Measurements from ENCODE around the gene DACT1. TPM values are rescaled to one million over a fixed set of nuclear protein-coding genes. Genes with fewer than 3 reads are reported as not detected.

The DACT1 gene
- total and polyA plus RNA-seq, 2 donors (not counting 1 experiment from before 2014, with no cell fraction given), result 10.2 to 10.6 TPM

GRCh38 chr14:58690801-58691516 lies 53.2 kb downstream of the DACT1 start:
- Histone ChIP-seq H3K9ac (ENCODE audit: insufficient read depth, low read length) (no peak overlapping the region), H3K79me2 (ENCODE audit: control insufficient read depth, insufficient read depth, low read length) (no peaks in the 10 kb centered on the region), H4K20me1 (ENCODE audit: control insufficient read depth, extremely low read depth, insufficient read depth, low read length) (no peaks in the 10 kb centered on the region), H3K36me3 (ENCODE audit: control insufficient read depth, insufficient read depth, low read length) (no peaks in the 10 kb centered on the region), H3K9me3 (ENCODE audit: control insufficient read depth, insufficient read depth, low read depth, low read length) (no peaks in the 10 kb centered on the region), H3K4me1 (ENCODE audit: control insufficient read depth, extremely low read depth, insufficient read depth, low read length) (no peaks in the 10 kb centered on the region), H3K4me3 (replicated peaks in 1 of 4; ENCODE audit: control extremely low read depth in 1 of 4, insufficient read depth in 1 of 4, low read depth in 3 of 4, low read length in 4 of 4) (no peak overlapping the region), H2AFZ (ENCODE audit: low read length) (no peak overlapping the region), H3K4me2 (ENCODE audit: extremely low read depth, insufficient read depth, low read length) (no peak overlapping the region), H3K27ac (ENCODE audit: insufficient read depth, low read length) (no peak overlapping the region), H3K27me3 (ENCODE audit: control insufficient read depth, insufficient read depth, low read length) (no peaks in the 10 kb centered on the region)
- TF ChIP-seq CTCF (conservative IDR thresholded peaks at IDR 0.05 in 1 of 2, IDR thresholded peaks at IDR 0.05 in 1 of 2; ENCODE audit: low read depth in 1 of 2, low read length in 2 of 2) (no peak), EZH2 (IDR thresholded peaks at IDR 0.05; ENCODE audit: low read length, missing control alignments) (no peak)
- DNase-seq (ENCODE audit: low read depth in 2 of 2), result no peak

- H3K4me1 ChIP-seq (ENCODE audit: control insufficient read depth, extremely low read depth, insufficient read depth, low read length), result no peaks in the 10 kb centered on the region
- H3K9ac ChIP-seq (ENCODE audit: insufficient read depth, low read length), result no peak overlapping the region
- H3K27me3 ChIP-seq (ENCODE audit: control insufficient read depth, insufficient read depth, low read length), result no peaks in the 10 kb centered on the region
- no peak for DNase-seq (ENCODE audit: low read depth in 2 of 2)
- no peaks in the 10 kb centered on the region for H3K79me2 ChIP-seq (ENCODE audit: control insufficient read depth, insufficient read depth, low read length)
- H2AFZ ChIP-seq (ENCODE audit: low read length), result no peak overlapping the region
- no peak overlapping the region for H3K27ac ChIP-seq (ENCODE audit: insufficient read depth, low read length)
- H4K20me1 ChIP-seq (ENCODE audit: control insufficient read depth, extremely low read depth, insufficient read depth, low read length), result no peaks in the 10 kb centered on the region
- H3K4me3 ChIP-seq (replicated peaks in 1 of 4; ENCODE audit: control extremely low read depth in 1 of 4, insufficient read depth in 1 of 4, low read depth in 3 of 4, low read length in 4 of 4), result no peak overlapping the region
- no peaks in the 10 kb centered on the region for H3K9me3 ChIP-seq (ENCODE audit: control insufficient read depth, insufficient read depth, low read depth, low read length)
- TF ChIP-seq CTCF (conservative IDR thresholded peaks at IDR 0.05 in 1 of 2, IDR thresholded peaks at IDR 0.05 in 1 of 2; ENCODE audit: low read depth in 1 of 2, low read length in 2 of 2) (no peak), EZH2 (IDR thresholded peaks at IDR 0.05; ENCODE audit: low read length, missing control alignments) (no peak)
- H3K36me3 ChIP-seq (ENCODE audit: control insufficient read depth, insufficient read depth, low read length), result no peaks in the 10 kb centered on the region
- H3K4me2 ChIP-seq (ENCODE audit: extremely low read depth, insufficient read depth, low read length), result no peak overlapping the region
Observed at GRCh38 chr14:58693048-58693447, 55.3 kb downstream of the DACT1 start.

GRCh38 chr14:58695514-58695913 lies 57.8 kb downstream of the DACT1 start:
- H3K9ac ChIP-seq (ENCODE audit: insufficient read depth, low read length), result no peak overlapping the region
- H3K4me1 ChIP-seq (ENCODE audit: control insufficient read depth, extremely low read depth, insufficient read depth, low read length), result no peaks in the 10 kb centered on the region
- no peaks in the 10 kb centered on the region for H3K27me3 ChIP-seq (ENCODE audit: control insufficient read depth, insufficient read depth, low read length)
- no peaks in the 10 kb centered on the region for H3K79me2 ChIP-seq (ENCODE audit: control insufficient read depth, insufficient read depth, low read length)
- H3K4me2 ChIP-seq (ENCODE audit: extremely low read depth, insufficient read depth, low read length), result no peak overlapping the region
- no peaks in the 10 kb centered on the region for H4K20me1 ChIP-seq (ENCODE audit: control insufficient read depth, extremely low read depth, insufficient read depth, low read length)
- H2AFZ ChIP-seq (ENCODE audit: low read length), result no peak overlapping the region
- H3K4me3 ChIP-seq (replicated peaks in 1 of 4; ENCODE audit: control extremely low read depth in 1 of 4, insufficient read depth in 1 of 4, low read depth in 3 of 4, low read length in 4 of 4), result no peak overlapping the region
- no peak for TF ChIP-seq CTCF (conservative IDR thresholded peaks at IDR 0.05 in 1 of 2, IDR thresholded peaks at IDR 0.05 in 1 of 2; ENCODE audit: low read depth in 1 of 2, low read length in 2 of 2)
- TF ChIP-seq EZH2 (IDR thresholded peaks at IDR 0.05; ENCODE audit: low read length, missing control alignments), result no peak
- no peaks in the 10 kb centered on the region for H3K9me3 ChIP-seq (ENCODE audit: control insufficient read depth, insufficient read depth, low read depth, low read length)
- H3K36me3 ChIP-seq (ENCODE audit: control insufficient read depth, insufficient read depth, low read length), result no peaks in the 10 kb centered on the region
- DNase-seq (ENCODE audit: low read depth in 2 of 2), result no peak
- no peak overlapping the region for H3K27ac ChIP-seq (ENCODE audit: insufficient read depth, low read length)

Data from fibroblast of lung (primary cell).